AG04450 (cell line): ENCODE measurements around the gene SGK1. TPM values are rescaled to one million over a fixed set of nuclear protein-coding genes. Genes with fewer than 3 reads are reported as not detected.

Experiments
- CTCF ChIA-PET: fragments of 300-600, 350-600 bp; formaldehyde crosslinking; extraction: SDS; loops from one replicate; lab custom pipeline; 2022; ENCODE audit warnings: antibody characterized with exemption, inconsistent platforms; lab: Charles Lee
- POLR2A ChIA-PET: fragments of 350-600 bp; formaldehyde crosslinking; extraction: SDS; loops from one replicate; lab custom pipeline; 2021; ENCODE audit warnings: antibody characterized with exemption, inconsistent platforms; lab: Yijun Ruan, JAX
- DNase-seq: peaks from one replicate; pipeline ENCODE4 v3.0.0-alpha.2; 2011; ENCODE audit warnings: low read depth, low spot score
- H3K27ac ChIP-seq: one replicate; pipeline ENCODE4 v1.5.1; 2012; ENCODE audit warnings: low read depth, low read length, control low read depth
- H3K27me3 ChIP-seq: one replicate; pipeline ENCODE4 v1.6.0; 2012; ENCODE audit warnings: low read length; ENCODE audit not compliant: control insufficient read depth, insufficient read depth
- H3K4me3 ChIP-seq: 2 replicates; pipeline ENCODE4 v1.5.1; 2011; ENCODE audit warnings: mild to moderate bottlenecking, low read depth, low read length, control low read depth
- H3K9me3 ChIP-seq: 2 replicates; pipeline ENCODE4 v1.5.1; 2012; ENCODE audit warnings: low read length; ENCODE audit not compliant: control insufficient read depth, insufficient read depth
- CTCF ChIP-seq: IDR thresholded peaks from 2 replicates; pipeline ENCODE4 v1.5.1; 2011; ENCODE audit warnings: low read depth, low read length, control low read depth, inconsistent platforms
- polyA plus RNA-seq: library from polyadenylated mRNA; depleted of rRNA; stranded (reverse); fragments of >200 nt; gene quantifications from 2 replicates; pipeline ENCODE4 v1.2.3, GENCODE V29; 2011

The SGK1 gene
- polyA plus RNA-seq, 1 experiment, result 120 TPM

DNA sequence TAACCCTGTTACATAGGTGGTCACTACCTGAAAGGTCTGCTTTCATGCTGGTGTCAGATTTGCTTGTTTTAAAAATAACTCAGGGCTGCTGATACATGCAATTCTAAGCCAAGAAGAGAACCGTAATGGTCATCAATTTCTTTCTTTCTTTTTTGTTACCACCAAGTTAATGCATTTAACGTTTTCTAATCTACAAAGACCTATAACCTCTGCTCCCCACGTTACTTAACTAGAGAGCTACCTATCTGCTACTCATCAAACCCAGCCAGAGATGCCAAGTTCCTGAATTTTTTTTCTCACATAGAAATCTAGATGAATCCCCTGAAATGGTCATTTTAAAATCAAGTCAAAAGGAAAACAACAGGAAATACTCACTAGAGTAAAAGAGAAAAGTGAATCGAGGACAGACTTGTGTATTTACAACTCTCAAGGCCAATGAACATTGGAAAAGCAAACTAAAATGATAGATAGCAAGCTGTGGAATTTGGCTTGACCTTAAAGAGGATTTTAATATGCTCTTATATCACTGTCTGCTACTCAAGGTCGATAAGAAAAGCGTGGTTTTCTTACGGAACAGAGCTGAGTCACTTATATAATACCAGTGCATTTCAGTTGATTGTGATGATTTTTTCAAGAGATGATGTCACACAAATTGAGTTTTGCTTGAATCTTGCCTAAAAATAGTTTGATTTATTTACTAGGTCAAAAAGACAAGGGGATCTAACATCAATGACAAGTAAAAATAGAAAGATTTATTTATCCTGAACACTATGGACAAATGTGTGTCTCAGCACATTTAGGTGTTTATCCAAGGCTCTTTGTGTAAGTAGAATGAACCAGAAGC is 67.9 kb downstream of the SGK1 start:
- no peak for DNase-seq
- POLR2A ChIA-PET, result no interaction called here
- no peak for TF ChIP-seq CTCF
- CTCF ChIA-PET, result no interaction called here
- H3K4me3 ChIP-seq, result no peak overlapping the region
- no peaks in the 10 kb centered on the region for H3K27me3 ChIP-seq
- no peaks in the 10 kb centered on the region for H3K9me3 ChIP-seq
- H3K27ac ChIP-seq, result no peak overlapping the region

GRCh38 chr6:134249239-134249758 is 68.6 kb downstream of the SGK1 start:
- H3K27ac ChIP-seq, result no peak overlapping the region
- DNase-seq, result no peak
- TF ChIP-seq CTCF, result no peak
- ChIA-PET CTCF (interaction anchor here (0.6 kb wide), 1 partner anchor 158 kb away, joined by 3 read pairs; no protein-coding TSS in a partner anchor), POLR2A (no interaction called here)
- H3K9me3 ChIP-seq, result no peaks in the 10 kb centered on the region
- no peaks in the 10 kb centered on the region for H3K27me3 ChIP-seq
- H3K4me3 ChIP-seq, result no peak overlapping the region

- Histone ChIP-seq H3K27ac (no peak overlapping the region), H3K27me3 (no peaks in the 10 kb centered on the region), H3K9me3 (no peaks in the 10 kb centered on the region), H3K4me3 (no peak overlapping the region)
- CTCF ChIA-PET, result no interaction called here
- DNase-seq, result no peak
- POLR2A ChIA-PET, result no interaction called here
- TF ChIP-seq CTCF, result no peak
Observed at GRCh38 chr6:134247844-134248580, 69.9 kb downstream of the SGK1 start.

- no peaks in the 10 kb centered on the region for H3K27me3 ChIP-seq
- ChIA-PET CTCF (no interaction called here), POLR2A (no interaction called here)
- H3K9me3 ChIP-seq, result no peaks in the 10 kb centered on the region
- DNase-seq, result no peak
- H3K27ac ChIP-seq, result no peak overlapping the region
- no peak overlapping the region for H3K4me3 ChIP-seq
- no peak for TF ChIP-seq CTCF
Observed at GRCh38 chr6:134247231-134247833, 70.6 kb downstream of the SGK1 start.
